Mesothelial cell of epicardium (in vitro differentiated cells): ENCODE results near the gene GSG1L. TPM values are rescaled to one million over a fixed set of nuclear protein-coding genes. Genes with fewer than 3 reads are reported as not detected.

Experiments
- DNase-seq, 2 experiments: peaks; one replicate each; pipeline ENCODE4 v3.0.0; 2021; ENCODE audit warnings: low spot score in 2 of 2; ENCODE audit not compliant: unreplicated experiment in 2 of 2
- H3K27ac Mint-ChIP-seq: 2 replicates; pipeline ENCODE4 v1.8.0; 2021; ENCODE audit warnings: mixed read lengths
- H3K27me3 Mint-ChIP-seq: 2 replicates; pipeline ENCODE4 v1.8.0; 2021; ENCODE audit warnings: low read depth, mixed read lengths
- H3K36me3 Mint-ChIP-seq: 2 replicates; pipeline ENCODE4 v1.8.0; 2021; ENCODE audit warnings: mixed read lengths
- H3K4me1 Mint-ChIP-seq: 2 replicates; pipeline ENCODE4 v1.8.0; 2021; ENCODE audit warnings: mixed read lengths
- H3K4me3 Mint-ChIP-seq: 2 replicates; pipeline ENCODE4 v1.8.0; 2021; ENCODE audit warnings: mild to moderate bottlenecking, moderate library complexity, mixed read lengths
- H3K9me3 Mint-ChIP-seq: 2 replicates; pipeline ENCODE4 v1.8.0; 2021; ENCODE audit warnings: mixed read lengths
- CTCF ChIP-seq: fragments of 200-600 bp; sonication (generic); IDR thresholded peaks from one replicate; pipeline ENCODE4 v1.5.0; 2021; ENCODE audit warnings: antibody characterized with exemption; ENCODE audit not compliant: unreplicated experiment
- total RNA-seq: library from RNA; stranded (reverse); gene quantifications from 3 replicates; pipeline ENCODE4 v1.2.1, GENCODE V29; 2021

The GSG1L gene
- total RNA-seq, 1 donor from 2014 or later, result 1.7 TPM

- DNase-seq, result no peak
- no peak overlapping the region for H3K4me3 Mint-ChIP-seq
- no peaks in the 10 kb centered on the region for H3K9me3 Mint-ChIP-seq
- H3K27me3 Mint-ChIP-seq, result no peaks in the 10 kb centered on the region
- peaks cover 45% of the 10 kb centered on the region for H3K36me3 Mint-ChIP-seq
- H3K27ac Mint-ChIP-seq, result no peak overlapping the region
- no peak for TF ChIP-seq CTCF
- H3K4me1 Mint-ChIP-seq, result peaks cover 6% of the 10 kb centered on the region
These were observed 45.2 kb upstream of the GSG1L start for GRCh38 chr16:28108590-28109247.

GRCh38 chr16:28107232-28107631 is 43.7 kb upstream of the GSG1L start:
- Mint-ChIP-seq H3K27ac (no peak overlapping the region), H3K9me3 (no peaks in the 10 kb centered on the region), H3K4me3 (no peak overlapping the region), H3K36me3 (peaks cover 50% of the 10 kb centered on the region), H3K27me3 (no peaks in the 10 kb centered on the region), H3K4me1 (peaks cover 6% of the 10 kb centered on the region)
- TF ChIP-seq CTCF, result no peak
- no peak for DNase-seq

- no peak for TF ChIP-seq CTCF
- Mint-ChIP-seq H3K36me3 (peaks cover 53% of the 10 kb centered on the region), H3K9me3 (no peaks in the 10 kb centered on the region), H3K4me3 (no peak overlapping the region), H3K4me1 (peaks cover 6% of the 10 kb centered on the region), H3K27ac (no peak overlapping the region), H3K27me3 (no peaks in the 10 kb centered on the region)
- DNase-seq, result no peak
These were observed 43.1 kb upstream of the GSG1L start for GRCh38 chr16:28106467-28107215.

GRCh38 chr16:28105954-28106353 is 42.4 kb upstream of the GSG1L start:
- Mint-ChIP-seq H3K4me1 (peaks cover 6% of the 10 kb centered on the region), H3K4me3 (no peak overlapping the region), H3K27ac (no peak overlapping the region), H3K36me3 (peaks cover 49% of the 10 kb centered on the region), H3K9me3 (no peaks in the 10 kb centered on the region), H3K27me3 (no peaks in the 10 kb centered on the region)
- DNase-seq, result no peak
- TF ChIP-seq CTCF, result no peak

- Mint-ChIP-seq H3K27me3 (no peaks in the 10 kb centered on the region), H3K27ac (no peak overlapping the region), H3K9me3 (no peaks in the 10 kb centered on the region), H3K4me3 (no peak overlapping the region), H3K4me1 (peaks cover 5% of the 10 kb centered on the region), H3K36me3 (peaks cover 46% of the 10 kb centered on the region)
- DNase-seq, result no peak
- TF ChIP-seq CTCF, result no peak
These were observed 41.8 kb upstream of the GSG1L start for GRCh38 chr16:28105297-28105696.
